K562 (cell line): ENCODE measurements around the gene SUPT3H. TPM values are rescaled to one million over a fixed set of nuclear protein-coding genes. Genes with fewer than 3 reads are reported as not detected.

Experiments used
- ATAC-seq: fragments of 200-7000 bp; cut with Tn5 transposase; 3 replicates; pipeline ENCODE4 v1.9.1; 2020; ENCODE audit warnings: moderate library complexity
- BruUV-seq: library from RNA; stranded (reverse); fragments of 400-500 nt; replicated peaks from 2 replicates; lab custom pipeline; 2021; lab: Mats Ljungman, UMichigan
- CTCF ChIA-PET: fragments of 300-600 bp; formaldehyde crosslinking; extraction: SDS; loops from one replicate; lab custom pipeline; 2021; ENCODE audit warnings: low intra/inter-chr PET ratio; lab: Yijun Ruan, JAX
- POLR2A ChIA-PET: fragments of 300-600, 350-650 bp; sonication (Branson Sonifier 250); formaldehyde crosslinking; extraction: SDS; loops from one replicate; lab custom pipeline; 2021; ENCODE audit warnings: antibody characterized with exemption, inconsistent platforms; lab: Yijun Ruan, JAX
- DNase-seq, 4 experiments: peaks; one replicate each; pipeline versions ENCODE4 v3.0.0 to v3.0.0-alpha.2; 2011 to 2018; ENCODE audit warnings: low spot score in 3 of 4, mixed read lengths in 3 of 4; ENCODE audit errors: extremely low read depth in 1 of 4
- FAIRE-seq: peaks from 2 replicates; lab custom pipeline; 2011; peaks lifted over from hg19 to GRCh38; lab: Jason Lieb, UNC
- H2AFZ ChIP-seq: 2 replicates; pipeline ENCODE4 v1.6.0; 2011; ENCODE audit warnings: low read depth, low read length, control low read depth, inconsistent platforms
- H3K27ac ChIP-seq: fragments of 200-600 bp; 3 replicates; pipeline ENCODE4 v1.8.0; 2011; ENCODE audit warnings: low read depth, mild to moderate bottlenecking, control low read depth, inconsistent platforms, low read length, moderate library complexity, mixed read lengths; ENCODE audit errors: extremely low read depth
- H3K27me3 ChIP-seq, 2 experiments: fragments of 300-600 bp in 1 of 2; 2 replicates in 1 of 2; 3 replicates in 1 of 2; pipeline versions ENCODE4 v1.6.0 to v1.8.0; 2011; ENCODE audit warnings: inconsistent platforms in 2 of 2, low read length in 2 of 2, mild to moderate bottlenecking in 1 of 2, mixed read lengths in 1 of 2, moderate library complexity in 1 of 2; ENCODE audit not compliant: control insufficient read depth in 2 of 2, insufficient read depth in 2 of 2
- H3K36me3 ChIP-seq: fragments of 300-600 bp; 3 replicates; pipeline ENCODE4 v1.8.0; 2011; ENCODE audit warnings: mild to moderate bottlenecking, low read length, inconsistent platforms; ENCODE audit not compliant: control insufficient read depth, insufficient read depth
- H3K4me1 ChIP-seq, 2 experiments: fragments of 200-600 bp in 1 of 2; replicated peaks in 1 of 2; 2 replicates in 1 of 2; 3 replicates in 1 of 2; pipeline versions ENCODE4 v1.5.1 to v1.8.0; 2011; ENCODE audit warnings: inconsistent platforms in 2 of 2, low read length in 2 of 2, mild to moderate bottlenecking in 1 of 2, mixed read lengths in 1 of 2, moderate library complexity in 1 of 2; ENCODE audit not compliant: control insufficient read depth in 2 of 2, insufficient read depth in 2 of 2
- H3K4me2 ChIP-seq: 2 replicates; pipeline ENCODE4 v1.6.1; 2011; ENCODE audit warnings: low read length, control low read depth, inconsistent platforms, mixed read lengths; ENCODE audit not compliant: insufficient read depth
- H3K4me3 ChIP-seq: fragments of 200-600 bp; sonication (generic), shearing (Covaris generic); 2 replicates; pipeline ENCODE4 v1.5.1; 2016; ENCODE audit warnings: control low read depth, inconsistent platforms
- H3K79me2 ChIP-seq: fragments of 200-600 bp; 3 replicates; pipeline ENCODE4 v1.8.0; 2011; ENCODE audit warnings: low read length, inconsistent platforms; ENCODE audit not compliant: control insufficient read depth, insufficient read depth
- H3K9ac ChIP-seq, 2 experiments: 2 replicates each; pipeline versions ENCODE4 v1.6.0 to v1.6.1; 2011; ENCODE audit warnings: low read depth in 2 of 2, low read length in 2 of 2, control low read depth in 1 of 2, inconsistent platforms in 1 of 2, mild to moderate bottlenecking in 1 of 2, mixed read lengths in 1 of 2; ENCODE audit not compliant: insufficient read depth in 1 of 2
- H3K9me1 ChIP-seq: one replicate; pipeline ENCODE4 v1.6.0; 2011; ENCODE audit warnings: inconsistent platforms, mild to moderate bottlenecking, low read length, moderate library complexity; ENCODE audit not compliant: control insufficient read depth, insufficient read depth
- H3K9me3 ChIP-seq: replicated peaks from 2 replicates; pipeline ENCODE4 v1.5.1; 2011; ENCODE audit warnings: low read depth, low read length, inconsistent platforms; ENCODE audit not compliant: control insufficient read depth, insufficient read depth
- H4K20me1 ChIP-seq: replicated peaks from 2 replicates; pipeline ENCODE4 v1.6.1; 2011; ENCODE audit warnings: low read length, inconsistent platforms, mixed read lengths; ENCODE audit not compliant: control insufficient read depth, insufficient read depth
- ESRRA ChIP-seq: fragments of 450-650 bp; IDR thresholded peaks from 2 replicates; pipeline ENCODE4 v1.6.1; 2014; ENCODE audit warnings: low read depth, mild to moderate bottlenecking, moderate library complexity, borderline replicate concordance
- HIVEP1 ChIP-seq: fragments of 250-450 bp; sonication (Bioruptor Pico); IDR thresholded peaks from 2 replicates; pipeline ENCODE4 v1.4.0; 2020; ENCODE audit warnings: mild to moderate bottlenecking
- HSF4 ChIP-seq: fragments of 250-450 bp; sonication (Bioruptor Pico); IDR thresholded peaks from 2 replicates; pipeline ENCODE4 v2.1.2; 2022; ENCODE audit warnings: mild to moderate bottlenecking, moderate library complexity, borderline replicate concordance
- KHSRP ChIP-seq: fragments of 450-650 bp; IDR thresholded peaks from 2 replicates; pipeline ENCODE4 v1.6.1; 2017
- LEF1 ChIP-seq: fragments of 450-650 bp; IDR thresholded peaks from 2 replicates; pipeline ENCODE4 v1.6.1; 2016; ENCODE audit warnings: mild to moderate bottlenecking
- MAFK ChIP-seq: IDR thresholded peaks from 2 replicates; pipeline ENCODE4 v1.6.1; 2011; ENCODE audit warnings: low read length, improper control_type of control experiment
- MIER1 ChIP-seq: fragments of 450-650 bp; IDR thresholded peaks from 2 replicates; pipeline ENCODE4 v1.6.1; 2016; ENCODE audit warnings: antibody characterized with exemption, mild to moderate bottlenecking, low read depth
- MTA2 ChIP-seq: fragments of 450-650 bp; IDR thresholded peaks from 2 replicates; pipeline ENCODE4 v1.6.1; 2016; ENCODE audit warnings: low read depth
- NFRKB ChIP-seq: fragments of 450-650 bp; IDR thresholded peaks from 2 replicates; pipeline ENCODE4 v1.6.1; 2016; ENCODE audit warnings: low read depth
- NFXL1 ChIP-seq: fragments of 450-650 bp; formaldehyde crosslinking; IDR thresholded peaks from 2 replicates; pipeline ENCODE4 v1.4.0; 2021; ENCODE audit warnings: mild to moderate bottlenecking
- SMARCA5 ChIP-seq: fragments of 450-650 bp; IDR thresholded peaks from 2 replicates; pipeline ENCODE4 v1.6.1; 2016
- SNRNP70 ChIP-seq: fragments of 200-400 bp; formaldehyde crosslinking; optimal IDR thresholded peaks from 2 replicates; pipeline ENCODE3; 2017; ENCODE audit warnings: low read depth, low read length
- SOX6 ChIP-seq: fragments of 450-650 bp; IDR thresholded peaks from 2 replicates; pipeline ENCODE4 v1.6.1; 2014; ENCODE audit warnings: mild to moderate bottlenecking
- SP1 ChIP-seq: sonication (generic); formaldehyde crosslinking; IDR thresholded peaks from 2 replicates; pipeline ENCODE4 v1.8.1; 2022; ENCODE audit warnings: mild to moderate bottlenecking, missing genetic modification reagents
- STAG1 ChIP-seq: sonication (generic); formaldehyde crosslinking; IDR thresholded peaks from 2 replicates; pipeline ENCODE4 v1.5.0; 2020; ENCODE audit warnings: missing genetic modification reagents, borderline replicate concordance
- ZNF436 ChIP-seq: fragments of 250-450, 450-650 bp; sonication (Bioruptor Pico); formaldehyde crosslinking; IDR thresholded peaks from 2 replicates; pipeline ENCODE4 v1.7.0; 2020; ENCODE audit warnings: mild to moderate bottlenecking
- ZNF717 ChIP-seq: fragments of 250-450 bp; sonication (Bioruptor Pico); IDR thresholded peaks from 2 replicates; pipeline ENCODE4 v1.5.0; 2021
- in situ Hi-C: fragments of 300-500 bp; cut with MboI; formaldehyde crosslinking; loops from 4 replicates; pipeline ENCODE4 v1.15.0; 2018; ENCODE audit warnings: inconsistent platforms, mixed read lengths
- intact Hi-C: fragments of 100-400 bp; cut with micrococcal nuclease; formaldehyde crosslinking; loops from 2 replicates; pipeline ENCODE4 v1.14.2; 2022
- polyA plus RNA-seq, 8 experiments: library from polyadenylated mRNA; depleted of rRNA in 4 of 8; stranded (reverse) in 5 of 8; unstranded in 3 of 8; fragments of >200 nt; fragmentation: Nextera tagmentation in 2 of 8; fragmentation: Illumina TruSeq in 1 of 8; extraction: Ambion mirVana in 2 of 8; extraction: Trizol in 1 of 8; gene quantifications; 2 replicates each; pipeline versions ENCODE4 v1.2.1 to v1.2.3, GENCODE V29; 2011 to 2014; ENCODE audit warnings: inconsistent platforms in 1 of 8, missing spikeins in 1 of 8
- total RNA-seq, 7 experiments: library from RNA; depleted of rRNA in 6 of 7; stranded (reverse); fragments of >200 nt in 6 of 7; fragmentation: Illumina TruSeq in 2 of 7; extraction: Trizol in 2 of 7; gene quantifications; 2 replicates each; pipeline versions ENCODE4 v1.2.1 to v1.2.3, GENCODE V29; 2011 to 2021; ENCODE audit warnings: low replicate concordance in 1 of 7
- TF ChIP-seq, protein P1 (sequence below): sonication (generic); formaldehyde crosslinking; IDR thresholded peaks from 2 replicates; pipeline ENCODE4 v1.8.1; 2023; ENCODE audit warnings: mild to moderate bottlenecking, missing genetic modification reagents
- TF ChIP-seq, protein P2 (sequence below): sonication (generic); formaldehyde crosslinking; IDR thresholded peaks from 2 replicates; pipeline ENCODE4 v1.8.0; 2022; ENCODE audit warnings: mild to moderate bottlenecking, low read depth, missing genetic modification reagents
- TF ChIP-seq, protein P3 (sequence below): fragments of 250-450 bp; sonication (Bioruptor Pico); IDR thresholded peaks from 2 replicates; pipeline ENCODE4 v1.4.0; 2020; ENCODE audit warnings: mild to moderate bottlenecking

Gene SUPT3H
- total and polyA plus RNA-seq, 9 of the 15 experiments (the other 6 are each of a cell fraction or from before 2014, with no cell fraction given), result 7.2 to 16.3 (median 11.9) TPM

DNA sequence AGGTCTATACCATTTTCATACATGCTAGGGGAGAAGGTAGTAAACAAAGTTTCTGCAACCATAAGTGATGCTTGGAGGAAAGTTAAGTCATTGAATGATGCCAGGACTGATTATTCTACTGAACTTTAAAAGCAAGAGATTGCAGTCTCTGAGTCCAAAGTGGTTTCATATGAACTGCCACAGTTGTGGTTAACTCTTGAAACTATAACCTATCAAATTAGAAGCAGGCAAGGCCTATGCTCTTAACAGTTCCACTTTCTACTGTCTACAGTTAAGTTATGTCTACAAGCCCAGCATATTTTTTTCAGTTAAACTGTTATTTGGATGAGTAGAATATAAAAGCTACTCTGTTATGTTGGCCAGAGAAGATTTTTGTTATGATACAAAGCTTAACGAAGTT is 376.1 kb downstream of the SUPT3H start (continued):
- TF ChIP-seq HIVEP1 (CRISPR knock-in tag), result no peak
- no peak for TF ChIP-seq HSF4 (CRISPR knock-in tag)
- TF ChIP-seq ESRRA, result no peak
- no peak for TF ChIP-seq NFRKB
- TF ChIP-seq NFXL1 (CRISPR knock-in tag), result no peak
- no peak for TF ChIP-seq KHSRP
- TF ChIP-seq STAG1 (CRISPR knock-in tag), result no peak

DNA sequence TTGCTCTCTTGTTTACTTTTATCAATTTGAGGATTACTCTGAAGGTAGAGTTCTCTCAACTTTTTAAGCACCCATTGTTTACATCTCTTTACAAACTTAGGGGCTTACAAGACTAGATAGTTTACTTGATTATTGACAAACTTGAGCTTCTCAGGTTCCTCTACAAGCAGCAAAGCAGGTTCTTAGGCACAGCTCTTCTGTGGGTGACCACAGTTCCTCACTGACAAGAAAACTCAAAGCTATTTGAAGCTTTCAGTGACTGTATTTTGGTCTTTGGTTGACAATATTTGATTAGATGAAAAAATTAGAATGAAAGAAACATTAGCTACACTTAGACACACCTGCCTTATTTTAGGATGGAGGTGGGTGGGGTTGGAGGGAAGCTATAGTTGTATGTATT is 376.9 kb downstream of the SUPT3H start:
- intact Hi-C loops, result no loop called here
- H3K9me1 ChIP-seq, result no peaks in the 10 kb centered on the region
- no TSS peak for BruUV-seq

More for the DNA sequence above, 376.9 kb downstream of the SUPT3H start:
- ATAC-seq (no peak), FAIRE-seq (no peak), DNase-seq (no peak)
- no peak overlapping the region for H2AFZ ChIP-seq
- H3K27ac ChIP-seq, result no peak overlapping the region
- in situ Hi-C loops, result no loop called here
- no peak overlapping the region for H3K4me2 ChIP-seq
- TF ChIP-seq, protein P1, sequence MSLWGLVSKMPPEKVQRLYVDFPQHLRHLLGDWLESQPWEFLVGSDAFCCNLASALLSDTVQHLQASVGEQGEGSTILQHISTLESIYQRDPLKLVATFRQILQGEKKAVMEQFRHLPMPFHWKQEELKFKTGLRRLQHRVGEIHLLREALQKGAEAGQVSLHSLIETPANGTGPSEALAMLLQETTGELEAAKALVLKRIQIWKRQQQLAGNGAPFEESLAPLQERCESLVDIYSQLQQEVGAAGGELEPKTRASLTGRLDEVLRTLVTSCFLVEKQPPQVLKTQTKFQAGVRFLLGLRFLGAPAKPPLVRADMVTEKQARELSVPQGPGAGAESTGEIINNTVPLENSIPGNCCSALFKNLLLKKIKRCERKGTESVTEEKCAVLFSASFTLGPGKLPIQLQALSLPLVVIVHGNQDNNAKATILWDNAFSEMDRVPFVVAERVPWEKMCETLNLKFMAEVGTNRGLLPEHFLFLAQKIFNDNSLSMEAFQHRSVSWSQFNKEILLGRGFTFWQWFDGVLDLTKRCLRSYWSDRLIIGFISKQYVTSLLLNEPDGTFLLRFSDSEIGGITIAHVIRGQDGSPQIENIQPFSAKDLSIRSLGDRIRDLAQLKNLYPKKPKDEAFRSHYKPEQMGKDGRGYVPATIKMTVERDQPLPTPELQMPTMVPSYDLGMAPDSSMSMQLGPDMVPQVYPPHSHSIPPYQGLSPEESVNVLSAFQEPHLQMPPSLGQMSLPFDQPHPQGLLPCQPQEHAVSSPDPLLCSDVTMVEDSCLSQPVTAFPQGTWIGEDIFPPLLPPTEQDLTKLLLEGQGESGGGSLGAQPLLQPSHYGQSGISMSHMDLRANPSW (CRISPR knock-in tag), result no peak
- TF ChIP-seq ZNF436 (CRISPR knock-in tag), result no peak
- TF ChIP-seq, protein P2, sequence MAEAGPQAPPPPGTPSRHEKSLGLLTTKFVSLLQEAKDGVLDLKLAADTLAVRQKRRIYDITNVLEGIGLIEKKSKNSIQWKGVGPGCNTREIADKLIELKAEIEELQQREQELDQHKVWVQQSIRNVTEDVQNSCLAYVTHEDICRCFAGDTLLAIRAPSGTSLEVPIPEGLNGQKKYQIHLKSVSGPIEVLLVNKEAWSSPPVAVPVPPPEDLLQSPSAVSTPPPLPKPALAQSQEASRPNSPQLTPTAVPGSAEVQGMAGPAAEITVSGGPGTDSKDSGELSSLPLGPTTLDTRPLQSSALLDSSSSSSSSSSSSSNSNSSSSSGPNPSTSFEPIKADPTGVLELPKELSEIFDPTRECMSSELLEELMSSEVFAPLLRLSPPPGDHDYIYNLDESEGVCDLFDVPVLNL (CRISPR knock-in tag), result no peak
- TF ChIP-seq SOX6, result no peak
- TF ChIP-seq SP1 (CRISPR knock-in tag), result no peak
- TF ChIP-seq, protein P3, sequence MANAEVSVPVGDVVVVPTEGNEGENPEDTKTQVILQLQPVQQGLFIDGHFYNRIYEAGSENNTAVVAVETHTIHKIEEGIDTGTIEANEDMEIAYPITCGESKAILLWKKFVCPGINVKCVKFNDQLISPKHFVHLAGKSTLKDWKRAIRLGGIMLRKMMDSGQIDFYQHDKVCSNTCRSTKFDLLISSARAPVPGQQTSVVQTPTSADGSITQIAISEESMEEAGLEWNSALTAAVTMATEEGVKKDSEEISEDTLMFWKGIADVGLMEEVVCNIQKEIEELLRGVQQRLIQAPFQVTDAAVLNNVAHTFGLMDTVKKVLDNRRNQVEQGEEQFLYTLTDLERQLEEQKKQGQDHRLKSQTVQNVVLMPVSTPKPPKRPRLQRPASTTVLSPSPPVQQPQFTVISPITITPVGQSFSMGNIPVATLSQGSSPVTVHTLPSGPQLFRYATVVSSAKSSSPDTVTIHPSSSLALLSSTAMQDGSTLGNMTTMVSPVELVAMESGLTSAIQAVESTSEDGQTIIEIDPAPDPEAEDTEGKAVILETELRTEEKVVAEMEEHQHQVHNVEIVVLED (CRISPR knock-in tag), result no peak
- TF ChIP-seq LEF1, result no peak
- no peak for TF ChIP-seq MIER1
- no peak for TF ChIP-seq SNRNP70
- TF ChIP-seq SMARCA5, result no peak
- TF ChIP-seq MTA2, result no peak
- no peak for TF ChIP-seq MAFK
- no peak for TF ChIP-seq ZNF717 (CRISPR knock-in tag)
- ChIA-PET CTCF (no interaction called here), POLR2A (interaction anchor here (0.6 to 1.5 kb wide), 5 partner anchors 9 to 498 kb away, joined by 3 to 4 read pairs (median 3); no protein-coding TSS in a partner anchor)
- no peaks in the 10 kb centered on the region for H3K27me3 ChIP-seq
- no peaks in the 10 kb centered on the region for H3K9me3 ChIP-seq
- no peaks in the 10 kb centered on the region for H3K4me1 ChIP-seq
- H3K79me2 ChIP-seq, result no peaks in the 10 kb centered on the region
- no peaks in the 10 kb centered on the region for H4K20me1 ChIP-seq
- H3K4me3 ChIP-seq, result no peak overlapping the region
- H3K9ac ChIP-seq, result no peak overlapping the region
- no peaks in the 10 kb centered on the region for H3K36me3 ChIP-seq
